HUDEP-2 (cell line): ENCODE results near the gene B4GALT2.
A peak's percentile ranks its signal among the peaks of the same experiment; 100 is the strongest.

Experiments used
- DNase-seq, 76 experiments: peaks; one replicate each; lab custom pipeline; 2025; ENCODE audit not compliant: unreplicated experiment in 76 of 76; lab: John Stamatoyannopoulos, UW

The B4GALT2 gene

GRCh38 chr1:43968348-43968948 lies 10.6 kb upstream of the B4GALT2 start:
- peak in 21 of 76 experiments; percentile 1 to 40 (median 15) for DNase-seq

- no peak for DNase-seq
These were observed 9.6 kb upstream of the B4GALT2 start for GRCh38 chr1:43969416-43969745.

- DNase-seq: peak in 75 of 76 experiments; percentile 29 to 98 (median 94)
These were observed 9.1 kb upstream of the B4GALT2 start, which contains the start of gene DPH2 for GRCh38 chr1:43969746-43970466. DPH2 (plus strand) TSS chr1:43970010; CDS start chr1:43970176, 166 bp downstream.

GRCh38 chr1:43970502-43970901 lies 8.5 kb upstream of the B4GALT2 start:
- DNase-seq: no peak

- DNase-seq: no peak
These were observed 8.1 kb upstream of the B4GALT2 start for GRCh38 chr1:43970911-43971310.

- no peak for DNase-seq
These were observed 7.6 kb upstream of the B4GALT2 start for GRCh38 chr1:43971336-43971980.

GRCh38 chr1:43973981-43974442 lies 5.0 kb upstream of the B4GALT2 start:
- DNase-seq: peak in 22 of 76 experiments; percentile 10 to 77 (median 44)

- peak in 75 of 76 experiments; percentile 44 to 96 (median 90) for DNase-seq
These were observed 4.4 kb upstream of the B4GALT2 start, which contains the start of gene ATP6V0B for GRCh38 chr1:43974443-43975248. ATP6V0B (plus strand) TSS chr1:43974960; CDS start chr1:43975041, 81 bp downstream.

- peak in 25 of 76 experiments; percentile 11 to 50 (median 24) for DNase-seq
These were observed 3.6 kb upstream of the B4GALT2 start for GRCh38 chr1:43975249-43975961.

GRCh38 chr1:43976045-43976444 lies 3.0 kb upstream of the B4GALT2 start:
- peak in 1 of 76 experiments; percentile 8 for DNase-seq

GRCh38 chr1:43976890-43977289 lies 2.1 kb upstream of the B4GALT2 start:
- no peak for DNase-seq

GRCh38 chr1:43977376-43978263 lies 1.4 kb upstream of the B4GALT2 start:
- peak in 1 of 76 experiments; percentile 10 for DNase-seq

GRCh38 chr1:43978264-43978550 lies 803 bp upstream of the B4GALT2 start:
- no peak for DNase-seq

GRCh38 chr1:43979261-43979527 lies 184 bp downstream of the B4GALT2 start:
- DNase-seq: no peak

GRCh38 chr1:43979528-43980254 lies 681 bp downstream of the B4GALT2 start:
- DNase-seq: peak in 67 of 76 experiments; percentile 9 to 78 (median 57)

GRCh38 chr1:43980255-43981134 lies 1.5 kb downstream of the B4GALT2 start:
- no peak for DNase-seq

- DNase-seq: no peak
These were observed 2.1 kb downstream of the B4GALT2 start for GRCh38 chr1:43981135-43981491.

- DNase-seq: no peak
These were observed 2.6 kb downstream of the B4GALT2 start for GRCh38 chr1:43981636-43982035.
